ENCODE data around the gene RAB36. TPM values are rescaled to one million over a fixed set of nuclear protein-coding genes. Genes with fewer than 3 reads are reported as not detected.

Gene RAB36
- total and polyA plus RNA-seq, 9 of the 15 experiments (the other 6 are each of a cell fraction or from before 2014, with no cell fraction given), result 0.04 to 0.50 (median 0.08) TPM; not detected in 3

GRCh38 chr22:23104187-23104971 is 40.9 kb upstream of the RAB36 start (continued):
- TF ChIP-seq NFXL1 (CRISPR knock-in tag; IDR thresholded peaks at IDR 0.05) (no peak), ZNF311 (CRISPR knock-in tag; IDR thresholded peaks at IDR 0.05) (no peak), NR2C1 (IDR thresholded peaks at IDR 0.05) (no peak), NR2C1 (tag; IDR thresholded peaks at IDR 0.05) (no peak), ARID3B (CRISPR knock-in tag; IDR thresholded peaks at IDR 0.05; ENCODE audit: borderline replicate concordance) (no peak), HBP1 (CRISPR knock-in tag; IDR thresholded peaks at IDR 0.05) (no peak), DDX20 (tag; IDR thresholded peaks at IDR 0.05; ENCODE audit: low read depth) (no peak), MED1 (CRISPR knock-in tag; IDR thresholded peaks at IDR 0.05; ENCODE audit: borderline replicate concordance) (no peak), TAF15 (IDR thresholded peaks at IDR 0.05; ENCODE audit: low read depth, low read length) (no peak), ZNF121 (CRISPR knock-in tag; conservative IDR thresholded peaks at IDR 0.05) (no peak), L3MBTL2 (IDR thresholded peaks at IDR 0.05) (no peak), KDM2B (CRISPR knock-in tag; IDR thresholded peaks at IDR 0.05) (0 out of 2 replicates have a peak, but pooled peaks have one; percentile 8), MAFK (IDR thresholded peaks at IDR 0.05; ENCODE audit: low read length) (no peak), RAD21 (CRISPR knock-in tag; conservative IDR thresholded peaks at IDR 0.05 in 1 of 2, IDR thresholded peaks at IDR 0.05 in 1 of 2) (peak in 1 of 2 experiments; percentile 13; a peak in 1 of 4 replicates), NCOR1 (IDR thresholded peaks at IDR 0.05) (no peak), SRSF3 (IDR thresholded peaks at IDR 0.05; ENCODE audit: insufficient read depth, low read length) (no peak), EHMT2 (IDR thresholded peaks at IDR 0.05) (no peak), TCFL5 (CRISPR knock-in tag; conservative IDR thresholded peaks at IDR 0.05) (no peak), ETS2 (tag; IDR thresholded peaks at IDR 0.05; ENCODE audit: borderline replicate concordance, poor library complexity, severe bottlenecking) (no peak), KAT8 (IDR thresholded peaks at IDR 0.05; ENCODE audit: low read depth) (no peak), MLLT1 (IDR thresholded peaks at IDR 0.05) (no peak), ZBTB7A (IDR thresholded peaks at IDR 0.05; ENCODE audit: borderline replicate concordance, control insufficient read depth, low read depth, low read length) (0 out of 2 replicates have a peak, but pooled peaks have one; percentile 40), ZZZ3 (IDR thresholded peaks at IDR 0.05) (no peak), ARHGAP35 (IDR thresholded peaks at IDR 0.05; ENCODE audit: partially characterized antibody) (no peak), ADNP (tag; IDR thresholded peaks at IDR 0.05) (no peak)

All from K562 (cell line).